ENCODE measurements around the gene SETD2.

DNA sequence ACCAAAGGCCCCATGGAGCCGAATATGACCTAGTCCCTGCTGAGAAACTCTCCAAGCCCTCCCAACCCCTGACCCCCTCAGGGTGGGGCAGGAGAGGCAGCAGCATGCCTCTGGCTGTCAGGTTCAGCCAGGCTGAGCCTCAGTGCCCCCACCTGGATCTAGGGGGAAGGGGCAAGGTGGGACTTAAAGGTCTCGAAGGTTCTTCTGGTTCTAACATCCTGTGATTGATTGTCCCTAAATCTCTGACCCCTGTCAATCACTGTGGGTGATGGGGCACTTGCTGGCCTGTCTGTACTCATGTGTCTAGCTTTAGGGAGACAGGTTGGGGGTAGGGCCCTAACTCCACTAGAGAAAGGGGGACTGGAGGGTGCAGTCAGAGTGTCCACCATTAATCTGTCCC is 170.6 kb downstream of the SETD2 start:
- TF ChIP-seq GATA3 (IDR thresholded peaks at IDR 0.05; ENCODE audit: low read depth, low read length) = no peak
- no peak for TF ChIP-seq GATA2 (IDR thresholded peaks at IDR 0.05; ENCODE audit: low read depth, low read length)
